Trophoblast cell (in vitro differentiated cells and primary cell): Measurements from ENCODE around the gene CFAP97D2.

Source experiments
- DNase-seq, 2 donors: peaks; one replicate each; pipeline ENCODE4 v3.0.0-alpha.2; 2016
- H2AFZ ChIP-seq: 2 replicates; pipeline ENCODE4 v1.6.1; 2013; ENCODE audit warnings: low read length, moderate library complexity, mild to moderate bottlenecking; ENCODE audit not compliant: insufficient read depth, poor library complexity
- H2AK5ac ChIP-seq: 2 replicates; pipeline ENCODE4 v1.6.1; 2013; ENCODE audit warnings: mild to moderate bottlenecking, low read length
- H2BK120ac ChIP-seq: 2 replicates; pipeline ENCODE4 v1.6.1; 2013; ENCODE audit warnings: low read length, mild to moderate bottlenecking, moderate library complexity; ENCODE audit not compliant: insufficient read depth, poor library complexity
- H2BK12ac ChIP-seq: 2 replicates; pipeline ENCODE4 v1.6.1; 2013; ENCODE audit warnings: mild to moderate bottlenecking, low read length, moderate library complexity
- H2BK5ac ChIP-seq: 2 replicates; pipeline ENCODE4 v1.6.1; 2013; ENCODE audit warnings: low read length, low read depth, moderate library complexity, mild to moderate bottlenecking; ENCODE audit not compliant: poor library complexity
- H3K14ac ChIP-seq: 2 replicates; pipeline ENCODE4 v1.6.1; 2013; ENCODE audit warnings: mild to moderate bottlenecking, low read length
- H3K18ac ChIP-seq: 2 replicates; pipeline ENCODE4 v1.6.1; 2013; ENCODE audit warnings: mild to moderate bottlenecking, low read length
- H3K23ac ChIP-seq: 2 replicates; pipeline ENCODE4 v1.6.1; 2013; ENCODE audit warnings: low read length
- H3K27ac ChIP-seq: 2 replicates; pipeline ENCODE4 v1.5.1; 2013; ENCODE audit warnings: low read depth, mild to moderate bottlenecking, inconsistent platforms, low read length, moderate library complexity
- H3K27me3 ChIP-seq: 2 replicates; pipeline ENCODE4 v1.6.1; 2013; ENCODE audit warnings: inconsistent platforms, mild to moderate bottlenecking, low read length, moderate library complexity; ENCODE audit not compliant: insufficient read depth
- H3K36me3 ChIP-seq, 2 experiments: 1 replicate in 1 of 2; 2 replicates in 1 of 2; pipeline ENCODE4 v1.6.1; 2013; ENCODE audit warnings: low read length in 2 of 2, mild to moderate bottlenecking in 2 of 2, moderate library complexity in 1 of 2; ENCODE audit not compliant: insufficient read depth in 2 of 2, control insufficient read depth in 1 of 2
- H3K4ac ChIP-seq: 2 replicates; pipeline ENCODE4 v1.6.1; 2013; ENCODE audit warnings: low read depth, mild to moderate bottlenecking, low read length, moderate library complexity
- H3K4me1 ChIP-seq, 2 experiments: 1 replicate in 1 of 2; 2 replicates in 1 of 2; pipeline ENCODE4 v1.6.1; 2013; ENCODE audit warnings: low read length in 2 of 2, mild to moderate bottlenecking in 2 of 2, moderate library complexity in 1 of 2; ENCODE audit not compliant: insufficient read depth in 2 of 2, control insufficient read depth in 1 of 2
- H3K4me2 ChIP-seq: 2 replicates; pipeline ENCODE4 v1.6.1; 2013; ENCODE audit warnings: inconsistent platforms, mild to moderate bottlenecking, low read length, moderate library complexity
- H3K4me3 ChIP-seq: 2 replicates; pipeline ENCODE4 v1.5.1; 2013; ENCODE audit warnings: mild to moderate bottlenecking, low read depth, low read length, inconsistent platforms
- H3K79me1 ChIP-seq: one replicate; pipeline ENCODE4 v1.6.1; 2013; ENCODE audit warnings: low read length
- H3K79me2 ChIP-seq: 2 replicates; pipeline ENCODE4 v1.6.1; 2013; ENCODE audit warnings: low read length, mild to moderate bottlenecking; ENCODE audit not compliant: control insufficient read depth, insufficient read depth, poor library complexity
- H3K9ac ChIP-seq: 2 replicates; pipeline ENCODE4 v1.6.1; 2013; ENCODE audit warnings: mild to moderate bottlenecking, low read length
- H3K9me3 ChIP-seq: 2 replicates; pipeline ENCODE4 v1.6.1; 2013; ENCODE audit warnings: low read depth, mild to moderate bottlenecking, control low read depth, inconsistent platforms, low read length; ENCODE audit not compliant: insufficient read depth
- H4K12ac ChIP-seq: 2 replicates; pipeline ENCODE4 v1.6.1; 2013; ENCODE audit warnings: low read depth, mild to moderate bottlenecking, low read length, moderate library complexity
- H4K8ac ChIP-seq: 2 replicates; pipeline ENCODE4 v1.6.1; 2013; ENCODE audit warnings: low read depth, mild to moderate bottlenecking, low read length, moderate library complexity
- H4K91ac ChIP-seq: one replicate; pipeline ENCODE4 v1.6.1; 2013; ENCODE audit warnings: low read depth, mild to moderate bottlenecking, low read length, moderate library complexity
- WGBS: extraction: QIAGEN DNeasy Blood & Tissue Kit; methylation state at CpG from one replicate; pipeline ENCODE4 v1.1.7; 2013; ENCODE audit warnings: missing lambda C conversion rate; ENCODE audit not compliant: insufficient read length, insufficient coverage; ENCODE audit errors: extremely low coverage; 5-methylcytosine and 5-hydroxymethylcytosine counted together

Gene CFAP97D2

DNA sequence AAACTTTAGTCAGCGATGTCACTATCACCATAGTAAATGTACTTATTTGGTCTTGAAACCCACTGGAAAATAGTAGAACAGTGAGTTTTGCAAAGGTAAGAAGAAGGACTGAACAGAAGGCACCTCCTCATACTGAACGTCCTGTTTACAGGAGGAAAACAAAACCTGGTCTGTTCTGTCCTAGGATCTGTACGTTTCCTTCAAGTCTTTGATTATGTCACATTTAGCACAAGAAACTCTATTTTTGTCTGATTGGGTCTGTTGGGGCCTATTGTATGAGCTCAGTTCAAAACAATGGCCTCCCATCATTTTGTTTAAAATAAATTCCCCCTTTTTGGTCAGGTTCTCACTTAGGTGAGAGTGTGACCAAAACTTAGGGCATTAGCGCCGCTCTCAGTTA is 11.2 kb upstream of the CFAP97D2 start:
- no peak overlapping the region for H3K9ac ChIP-seq
- no peak overlapping the region for H4K12ac ChIP-seq
- H3K23ac ChIP-seq, result no peak overlapping the region
- H2BK120ac ChIP-seq, result no peak overlapping the region
- no peak overlapping the region for H3K27ac ChIP-seq
- H3K4me1 ChIP-seq, result no peaks in the 10 kb centered on the region
- peaks cover 1% of the 10 kb centered on the region for H3K79me1 ChIP-seq
- H3K4ac ChIP-seq, result no peak overlapping the region
- H3K36me3 ChIP-seq, result no peaks in the 10 kb centered on the region
- H3K9me3 ChIP-seq, result no peaks in the 10 kb centered on the region
- no peak overlapping the region for H3K4me2 ChIP-seq
- H2BK12ac ChIP-seq, result no peak overlapping the region
- H3K79me2 ChIP-seq, result no peaks in the 10 kb centered on the region
- H3K4me3 ChIP-seq, result no peak overlapping the region
- H2AFZ ChIP-seq, result no peak overlapping the region
- H3K18ac ChIP-seq, result no peak overlapping the region
- no CpG with 5 or more reads among the region's 5 CpGs for WGBS
- H3K27me3 ChIP-seq, result no peaks in the 10 kb centered on the region
- H2AK5ac ChIP-seq, result no peak overlapping the region
- no peak for DNase-seq
- H3K14ac ChIP-seq, result no peak overlapping the region
- H4K8ac ChIP-seq, result no peak overlapping the region
- no peak overlapping the region for H4K91ac ChIP-seq
- no peak overlapping the region for H2BK5ac ChIP-seq

DNA sequence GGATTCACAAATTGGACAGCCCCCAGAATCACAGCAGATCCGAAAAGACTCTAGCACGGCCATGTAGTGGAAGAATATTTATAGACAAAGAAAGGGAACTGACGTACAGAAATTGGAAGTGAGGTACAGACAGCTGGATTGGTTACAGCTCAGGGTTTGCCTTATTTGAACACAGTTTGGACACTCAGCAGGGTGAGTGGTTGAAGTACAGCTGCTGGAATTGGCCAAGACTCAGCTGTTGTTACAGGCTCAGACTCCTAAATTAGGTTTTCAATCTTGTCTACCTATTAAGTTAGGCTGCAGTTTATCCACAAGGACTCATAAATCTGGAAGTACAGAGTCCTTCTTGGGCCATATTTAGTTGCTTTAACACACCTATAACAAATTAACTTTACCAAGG is 5.8 kb upstream of the CFAP97D2 start:
- Histone ChIP-seq H3K4ac (no peak overlapping the region), H3K4me2 (no peak overlapping the region), H3K4me1 (no peaks in the 10 kb centered on the region), H4K91ac (no peak overlapping the region), H4K12ac (no peak overlapping the region), H3K9me3 (peaks cover 5% of the 10 kb centered on the region), H3K9ac (no peak overlapping the region), H3K23ac (no peak overlapping the region), H3K14ac (no peak overlapping the region), H3K27ac (no peak overlapping the region), H3K36me3 (no peaks in the 10 kb centered on the region), H3K79me2 (no peaks in the 10 kb centered on the region), H2BK5ac (no peak overlapping the region), H2AK5ac (no peak overlapping the region), H3K4me3 (no peak overlapping the region), H2AFZ (no peak overlapping the region), H3K27me3 (no peaks in the 10 kb centered on the region), H3K79me1 (no peaks in the 10 kb centered on the region), H4K8ac (no peak overlapping the region), H2BK12ac (no peak overlapping the region), H2BK120ac (no peak overlapping the region), H3K18ac (no peak overlapping the region)
- WGBS, result no CpG with 5 or more reads among the region's 3 CpGs
- DNase-seq, result no peak

- Histone ChIP-seq H4K8ac (no peak overlapping the region), H3K36me3 (no peaks in the 10 kb centered on the region), H3K14ac (no peak overlapping the region), H4K12ac (no peak overlapping the region), H3K18ac (no peak overlapping the region), H3K27ac (no peak overlapping the region), H3K79me1 (no peaks in the 10 kb centered on the region), H3K27me3 (no peaks in the 10 kb centered on the region), H2AFZ (no peak overlapping the region), H3K23ac (no peak overlapping the region), H3K4me2 (no peak overlapping the region), H4K91ac (no peak overlapping the region), H2BK12ac (no peak overlapping the region), H3K9me3 (peaks cover 5% of the 10 kb centered on the region), H3K4me3 (no peak overlapping the region), H2BK120ac (no peak overlapping the region), H2BK5ac (no peak overlapping the region), H3K79me2 (no peaks in the 10 kb centered on the region), H2AK5ac (no peak overlapping the region), H3K4me1 (no peaks in the 10 kb centered on the region), H3K4ac (no peak overlapping the region), H3K9ac (no peak overlapping the region)
- no CpG with 5 or more reads among the region's 1 CpG for WGBS
- DNase-seq, result no peak
Observed at GRCh38 chr13:114173745-114174144, 5.3 kb upstream of the CFAP97D2 start.

DNA sequence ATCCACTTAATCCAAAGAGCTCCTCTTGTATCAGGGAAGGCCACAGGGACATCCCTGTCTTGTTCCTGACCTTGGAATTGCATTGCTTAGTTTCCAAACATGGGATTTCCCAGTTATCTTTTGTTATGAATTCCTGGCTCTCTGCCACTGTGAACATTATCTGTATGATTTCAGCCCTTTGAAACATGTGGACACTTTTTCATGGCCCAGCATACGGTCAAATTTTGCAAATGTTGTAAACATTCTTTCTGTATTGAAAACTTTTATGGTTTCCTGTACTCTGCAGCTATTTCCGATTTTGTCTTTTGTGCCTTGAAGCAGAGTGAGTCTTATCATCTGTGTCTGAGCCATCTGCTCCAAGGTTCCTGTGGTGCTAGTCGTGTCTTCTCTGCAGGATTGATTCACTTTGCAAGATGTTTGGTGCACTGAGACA is 4.5 kb upstream of the CFAP97D2 start:
- H4K8ac ChIP-seq, result no peak overlapping the region
- H3K23ac ChIP-seq, result no peak overlapping the region
- no peak overlapping the region for H2BK5ac ChIP-seq
- no peak overlapping the region for H3K9ac ChIP-seq
- no peak overlapping the region for H4K12ac ChIP-seq
- no peaks in the 10 kb centered on the region for H3K36me3 ChIP-seq
- no peak overlapping the region for H3K4ac ChIP-seq
- H2BK12ac ChIP-seq, result no peak overlapping the region
- no peaks in the 10 kb centered on the region for H3K79me1 ChIP-seq
- no peak overlapping the region for H2BK120ac ChIP-seq
- no peaks in the 10 kb centered on the region for H3K79me2 ChIP-seq
- no peaks in the 10 kb centered on the region for H3K27me3 ChIP-seq
- no peak overlapping the region for H3K18ac ChIP-seq
- no peak for DNase-seq
- H3K27ac ChIP-seq, result no peak overlapping the region
- no peak overlapping the region for H2AK5ac ChIP-seq
- no peak overlapping the region for H2AFZ ChIP-seq
- H3K4me1 ChIP-seq, result no peaks in the 10 kb centered on the region
- H3K9me3 ChIP-seq, result peaks cover 5% of the 10 kb centered on the region
- no peak overlapping the region for H3K4me3 ChIP-seq
- no peak overlapping the region for H3K4me2 ChIP-seq
- no peak overlapping the region for H3K14ac ChIP-seq
- no CpG with 5 or more reads among the region's 3 CpGs for WGBS
- no peak overlapping the region for H4K91ac ChIP-seq
